ENCODE results near the gene MFSD2B.

MFSD2B gene

GRCh38 chr2:24009680-24010476, at the start of gene MFSD2B:
Gene MFSD2B (plus strand): TSS chr2:24010085. CDS start chr2:24010097, 12 bp downstream.
- Histone ChIP-seq H3K79me2 (ENCODE audit: insufficient read depth, low read length) (no peaks in the 10 kb centered on the region), H3K9me2 (replicated peaks; ENCODE audit: insufficient read depth, low read length) (no peaks in the 10 kb centered on the region), H3K27ac (ENCODE audit: low read depth, low read length) (no peak within 1 kb of the TSS), H3K27me3 (ENCODE audit: low read length) (no peaks in the 10 kb centered on the region), H2AFZ (ENCODE audit: low read depth, low read length, severe bottlenecking) (no peak within 1 kb of the TSS), H3F3A (ENCODE audit: insufficient read depth) (peaks cover 3% of the 10 kb centered on the region; the same call in 1 of the 2 replicates), H4K20me1 (ENCODE audit: low read depth, low read length) (no peaks in the 10 kb centered on the region), H3K9ac (ENCODE audit: low read length) (no peak within 1 kb of the TSS), H3K4me2 (ENCODE audit: low read depth, low read length, poor library complexity, severe bottlenecking) (no peak within 1 kb of the TSS), H3K9me3 (ENCODE audit: insufficient read depth, low read length) (no peaks in the 10 kb centered on the region), H3K4me3 (ENCODE audit: insufficient read depth, low read length, poor library complexity, severe bottlenecking) (no peak within 1 kb of the TSS), H3K36me3 (ENCODE audit: low read length) (no peaks in the 10 kb centered on the region)
- no peak for TF ChIP-seq EZH2phosphoT487 (conservative IDR thresholded peaks at IDR 0.05; ENCODE audit: low read length)

GRCh38 chr2:23967846-23968245, 42.0 kb upstream of the MFSD2B start:
- Histone ChIP-seq H3K9me3 (ENCODE audit: insufficient read depth, low read length) (no peaks in the 10 kb centered on the region), H3K36me3 (ENCODE audit: low read length) (no peaks in the 10 kb centered on the region), H3F3A (ENCODE audit: insufficient read depth) (no peaks in the 10 kb centered on the region), H4K20me1 (ENCODE audit: low read depth, low read length) (no peaks in the 10 kb centered on the region), H3K27ac (ENCODE audit: low read depth, low read length) (no peak overlapping the region), H3K27me3 (ENCODE audit: low read length) (no peaks in the 10 kb centered on the region), H3K79me2 (ENCODE audit: insufficient read depth, low read length) (no peaks in the 10 kb centered on the region), H2AFZ (ENCODE audit: low read depth, low read length, severe bottlenecking) (no peak overlapping the region), H3K4me3 (ENCODE audit: insufficient read depth, low read length, poor library complexity, severe bottlenecking) (no peak overlapping the region), H3K9me2 (replicated peaks; ENCODE audit: insufficient read depth, low read length) (no peaks in the 10 kb centered on the region), H3K9ac (ENCODE audit: low read length) (no peak overlapping the region), H3K4me2 (ENCODE audit: low read depth, low read length, poor library complexity, severe bottlenecking) (no peak overlapping the region)
- TF ChIP-seq CTCF (IDR thresholded peaks at IDR 0.05; ENCODE audit: insufficient read depth, low read length, poor library complexity, severe bottlenecking) (no peak), EZH2phosphoT487 (conservative IDR thresholded peaks at IDR 0.05; ENCODE audit: low read length) (no peak)

GRCh38 chr2:23976883-23977282, 33.0 kb upstream of the MFSD2B start:
- Histone ChIP-seq H3K79me2 (ENCODE audit: insufficient read depth, low read length) (no peaks in the 10 kb centered on the region), H3K4me3 (ENCODE audit: insufficient read depth, low read length, poor library complexity, severe bottlenecking) (no peak overlapping the region), H3K9me2 (replicated peaks; ENCODE audit: insufficient read depth, low read length) (no peaks in the 10 kb centered on the region), H3K9me3 (ENCODE audit: insufficient read depth, low read length) (no peaks in the 10 kb centered on the region), H4K20me1 (ENCODE audit: low read depth, low read length) (no peaks in the 10 kb centered on the region), H3K27ac (ENCODE audit: low read depth, low read length) (no peak overlapping the region), H3K27me3 (ENCODE audit: low read length) (no peaks in the 10 kb centered on the region), H2AFZ (ENCODE audit: low read depth, low read length, severe bottlenecking) (no peak overlapping the region), H3F3A (ENCODE audit: insufficient read depth) (peaks cover 10% of the 10 kb centered on the region; the same call in 1 of the 2 replicates), H3K36me3 (ENCODE audit: low read length) (no peaks in the 10 kb centered on the region), H3K4me2 (ENCODE audit: low read depth, low read length, poor library complexity, severe bottlenecking) (no peak overlapping the region), H3K9ac (ENCODE audit: low read length) (no peak overlapping the region)
- TF ChIP-seq CTCF (IDR thresholded peaks at IDR 0.05; ENCODE audit: insufficient read depth, low read length, poor library complexity, severe bottlenecking) (no peak), EZH2phosphoT487 (conservative IDR thresholded peaks at IDR 0.05; ENCODE audit: low read length) (no peak)

GRCh38 chr2:23988371-23988770, 21.5 kb upstream of the MFSD2B start:
- Histone ChIP-seq H3K27ac (ENCODE audit: low read depth, low read length) (no peak overlapping the region), H4K20me1 (ENCODE audit: low read depth, low read length) (no peaks in the 10 kb centered on the region), H3K9me2 (replicated peaks; ENCODE audit: insufficient read depth, low read length) (no peaks in the 10 kb centered on the region), H3K27me3 (ENCODE audit: low read length) (no peaks in the 10 kb centered on the region), H3K4me2 (ENCODE audit: low read depth, low read length, poor library complexity, severe bottlenecking) (no peak overlapping the region), H3K9me3 (ENCODE audit: insufficient read depth, low read length) (no peaks in the 10 kb centered on the region), H3K36me3 (ENCODE audit: low read length) (0 out of 2 replicates have a peak, but pooled peaks cover 4% of the 10 kb centered on the region), H3K79me2 (ENCODE audit: insufficient read depth, low read length) (no peaks in the 10 kb centered on the region), H2AFZ (ENCODE audit: low read depth, low read length, severe bottlenecking) (no peak overlapping the region), H3K9ac (ENCODE audit: low read length) (no peak overlapping the region), H3K4me3 (ENCODE audit: insufficient read depth, low read length, poor library complexity, severe bottlenecking) (no peak overlapping the region), H3F3A (ENCODE audit: insufficient read depth) (no peaks in the 10 kb centered on the region; the same call in 1 of the 2 replicates)
- TF ChIP-seq EZH2phosphoT487 (conservative IDR thresholded peaks at IDR 0.05; ENCODE audit: low read length) (no peak), CTCF (IDR thresholded peaks at IDR 0.05; ENCODE audit: insufficient read depth, low read length, poor library complexity, severe bottlenecking) (no peak)

Measured in SU-DHL-6 (cell line).